Breast epithelium (tissue), 4 donors: ENCODE data around the gene NANOS2. TPM values are rescaled to one million over a fixed set of nuclear protein-coding genes. Genes with fewer than 3 reads are reported as not detected.
A peak's percentile ranks its signal among the peaks of the same experiment; 100 is the strongest.

Source experiments
- DNase-seq, 2 donors: peaks; one replicate each; pipeline ENCODE4 v3.0.0-alpha.2; 2019; ENCODE audit warnings: low spot score in 2 of 2
- H3K27ac ChIP-seq, 2 donors: fragments of 200-600 bp; sonication (generic) in 1 of 2; one replicate each; pipeline ENCODE4 v1.5.1; 2016 to 2019; ENCODE audit warnings: mild to moderate bottlenecking in 1 of 2
- H3K27me3 ChIP-seq, 2 donors: fragments of 200-600 bp; sonication (generic) in 1 of 2; one replicate each; pipeline versions ENCODE4 v1.5.1 to v1.6.0; 2017 to 2019; ENCODE audit warnings: control low read depth in 1 of 2, mild to moderate bottlenecking in 1 of 2
- H3K36me3 ChIP-seq: fragments of 200-600 bp; one replicate; pipeline ENCODE4 v1.5.1; 2019
- H3K4me1 ChIP-seq, 2 donors: fragments of 200-600 bp; sonication (generic); one replicate each; pipeline ENCODE4 v1.5.1; 2016 to 2019; ENCODE audit warnings: control low read depth in 1 of 2
- H3K4me3 ChIP-seq, 3 donors: fragments of 200-600 bp; sonication (generic); 1 replicate in 2 of 3; 2 replicates in 1 of 3; pipeline ENCODE4 v1.5.1; 2016 to 2019; ENCODE audit warnings: mild to moderate bottlenecking in 3 of 3, moderate library complexity in 2 of 3
- H3K9me3 ChIP-seq, 2 donors: fragments of 200-600 bp; sonication (generic) in 1 of 2; one replicate each; pipeline ENCODE4 v1.5.1; 2016 to 2019; ENCODE audit warnings: control low read depth in 1 of 2
- CTCF ChIP-seq, 3 donors: fragments of 450-650 bp; IDR thresholded peaks; one replicate each; pipeline ENCODE4 v1.5.1; 2016 to 2017; ENCODE audit warnings: antibody characterized with exemption in 3 of 3, mild to moderate bottlenecking in 3 of 3, moderate library complexity in 3 of 3
- POLR2A ChIP-seq: fragments of 450-650 bp; IDR thresholded peaks from one replicate; pipeline ENCODE4 v1.6.1; 2016; ENCODE audit warnings: antibody characterized with exemption, mild to moderate bottlenecking, moderate library complexity
- POLR2AphosphoS5 ChIP-seq, 3 donors: sonication (generic); formaldehyde crosslinking; IDR thresholded peaks; one replicate each; pipeline ENCODE4 v1.6.1; 2017; ENCODE audit warnings: antibody characterized with exemption in 3 of 3
- intact Hi-C: fragments of 100-400 bp; cut with DNase I; formaldehyde crosslinking; loops from one replicate; pipeline ENCODE4 v1.15.1; 2023; ENCODE audit warnings: low total_unique reads
- total RNA-seq, 3 donors: library from RNA; depleted of rRNA; stranded (reverse); fragments of >200 nt; gene quantifications; one replicate each; pipeline ENCODE4 v1.1.0, GENCODE V29; 2016

Gene NANOS2
- total RNA-seq, 3 donors from 2014 or later, result not detected

DNA sequence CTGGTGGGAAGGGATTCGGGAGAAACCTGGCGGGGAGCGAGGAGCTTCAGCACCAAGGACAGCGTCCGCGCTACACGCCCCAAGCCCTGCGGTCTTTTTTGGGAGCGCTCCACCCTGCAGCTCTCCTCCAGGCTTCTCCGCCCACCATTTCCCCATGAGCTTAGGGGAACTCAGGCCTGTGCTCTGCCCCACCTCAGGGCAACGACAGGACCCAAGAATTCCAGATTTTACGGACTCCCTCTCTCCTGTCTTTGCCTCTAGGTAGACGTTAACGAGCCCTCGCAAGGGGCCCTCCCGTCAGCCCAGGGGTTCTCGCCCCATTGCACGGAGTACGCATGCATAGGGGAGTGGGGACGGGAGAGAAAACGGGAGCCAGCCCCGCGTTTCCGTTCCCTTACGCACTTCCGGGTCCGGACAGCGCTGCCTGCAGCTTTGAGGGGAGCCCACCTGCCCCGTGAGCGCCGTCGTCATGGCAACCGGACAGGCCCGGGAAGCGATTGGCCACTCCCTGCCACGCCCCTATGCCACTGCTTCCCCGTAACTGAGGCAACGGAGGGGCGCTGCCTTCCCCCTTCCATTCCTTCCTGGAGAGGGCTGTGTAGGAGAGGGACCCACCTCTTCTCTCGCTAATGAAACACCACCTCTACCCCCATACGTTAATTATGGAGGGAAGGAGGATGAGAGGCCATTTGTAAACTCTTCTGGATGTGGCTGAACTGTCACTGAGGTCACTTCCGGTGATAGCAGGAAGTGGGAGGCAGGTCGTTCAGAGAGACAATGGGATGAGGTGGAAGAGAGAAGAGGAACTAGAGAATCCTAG lies 38.3 kb upstream of the NANOS2 start:
- peak overlapping the region in 2 of 3 donors; percentile 18 to 45 for H3K4me3 ChIP-seq
- H3K4me1 ChIP-seq, result no peaks in the 10 kb centered on the region
- H3K36me3 ChIP-seq, result no peaks in the 10 kb centered on the region
- H3K27ac ChIP-seq, result no peak overlapping the region
- peaks cover 0 to 5% of the 10 kb centered on the region in 2 donors for H3K9me3 ChIP-seq
- TF ChIP-seq POLR2AphosphoS5 (IDR thresholded peaks at IDR 0.05), result no peak
- TF ChIP-seq POLR2A, result no peak
- no peak for TF ChIP-seq CTCF (IDR thresholded peaks at IDR 0.05)
- intact Hi-C loops, result no loop called here
- no peak for DNase-seq
- H3K27me3 ChIP-seq, result peaks cover 0 to 17% of the 10 kb centered on the region in 2 donors

DNA sequence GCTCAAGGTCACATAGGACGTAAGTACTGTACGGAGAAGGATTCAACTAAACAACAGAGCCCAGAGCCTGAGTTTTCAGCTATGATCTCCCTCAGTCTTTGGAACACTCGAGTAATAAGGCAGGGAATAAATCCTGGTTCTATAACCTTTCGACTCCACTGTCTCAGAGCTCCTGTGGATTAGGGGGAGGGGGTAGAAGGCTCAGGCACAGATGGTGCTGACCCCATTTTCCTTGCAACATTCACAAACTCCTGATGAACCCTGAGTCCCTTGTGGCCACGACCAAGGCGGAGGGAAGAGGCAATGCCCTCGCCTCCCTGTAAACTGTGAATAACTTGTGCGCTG lies 37.7 kb upstream of the NANOS2 start:
- Histone ChIP-seq H3K27ac (no peak overlapping the region), H3K27me3 (peaks cover 0 to 17% of the 10 kb centered on the region in 2 donors), H3K4me1 (no peaks in the 10 kb centered on the region), H3K9me3 (peaks cover 0 to 5% of the 10 kb centered on the region in 2 donors), H3K4me3 (peak overlapping the region in 1 of 3 donors; percentile 45), H3K36me3 (no peaks in the 10 kb centered on the region)
- intact Hi-C loops, result no loop called here
- TF ChIP-seq POLR2A (no peak), CTCF (IDR thresholded peaks at IDR 0.05) (no peak), POLR2AphosphoS5 (IDR thresholded peaks at IDR 0.05) (no peak)
- DNase-seq, result no peak

- Histone ChIP-seq H3K4me1 (no peaks in the 10 kb centered on the region), H3K4me3 (no peak overlapping the region), H3K27me3 (peaks cover 0 to 13% of the 10 kb centered on the region in 2 donors), H3K9me3 (peaks cover 0 to 3% of the 10 kb centered on the region in 2 donors), H3K27ac (no peak overlapping the region), H3K36me3 (no peaks in the 10 kb centered on the region)
- intact Hi-C loops, result no loop called here
- TF ChIP-seq POLR2A, result no peak
- TF ChIP-seq CTCF (IDR thresholded peaks at IDR 0.05), result no peak
- TF ChIP-seq POLR2AphosphoS5 (IDR thresholded peaks at IDR 0.05), result no peak
- no peak for DNase-seq
Measured at GRCh38 chr19:45947926-45948325, 33.3 kb upstream of the NANOS2 start.

- no peak for TF ChIP-seq POLR2A
- Histone ChIP-seq H3K27me3 (peaks cover 0 to 42% of the 10 kb centered on the region in 2 donors), H3K9me3 (no peaks in the 10 kb centered on the region), H3K36me3 (no peaks in the 10 kb centered on the region), H3K4me1 (no peaks in the 10 kb centered on the region), H3K27ac (no peak overlapping the region), H3K4me3 (peak overlapping the region in 2 of 3 donors; percentile 35 to 54)
- intact Hi-C loops, result loop anchor here (5.0 kb wide), 1 partner anchor 1088 kb away; no protein-coding TSS in a partner anchor
- DNase-seq, result no peak
Measured at GRCh38 chr19:45940515-45940805, 25.9 kb upstream of the NANOS2 start.

- DNase-seq, result no peak
- Histone ChIP-seq H3K36me3 (no peaks in the 10 kb centered on the region), H3K9me3 (no peaks in the 10 kb centered on the region), H3K27ac (no peak overlapping the region), H3K4me1 (no peaks in the 10 kb centered on the region), H3K4me3 (peak overlapping the region in 2 of 3 donors; percentile 35 to 54), H3K27me3 (peaks cover 0 to 45% of the 10 kb centered on the region in 2 donors)
- intact Hi-C loops, result loop anchor here (5.0 kb wide), 1 partner anchor 1088 kb away; no protein-coding TSS in a partner anchor
- no peak for TF ChIP-seq POLR2AphosphoS5 (IDR thresholded peaks at IDR 0.05)
- TF ChIP-seq CTCF (IDR thresholded peaks at IDR 0.05), result no peak
- no peak for TF ChIP-seq POLR2A
Measured at GRCh38 chr19:45939792-45940514, 25.4 kb upstream of the NANOS2 start.
